ENCODE results near the gene RBL1.
"Not testable (repeated sequence)": the region's sequence is repeated elsewhere in the genome, so short reads cannot be mapped to it uniquely, and the experiment has no call there.

Gene RBL1, protein sequence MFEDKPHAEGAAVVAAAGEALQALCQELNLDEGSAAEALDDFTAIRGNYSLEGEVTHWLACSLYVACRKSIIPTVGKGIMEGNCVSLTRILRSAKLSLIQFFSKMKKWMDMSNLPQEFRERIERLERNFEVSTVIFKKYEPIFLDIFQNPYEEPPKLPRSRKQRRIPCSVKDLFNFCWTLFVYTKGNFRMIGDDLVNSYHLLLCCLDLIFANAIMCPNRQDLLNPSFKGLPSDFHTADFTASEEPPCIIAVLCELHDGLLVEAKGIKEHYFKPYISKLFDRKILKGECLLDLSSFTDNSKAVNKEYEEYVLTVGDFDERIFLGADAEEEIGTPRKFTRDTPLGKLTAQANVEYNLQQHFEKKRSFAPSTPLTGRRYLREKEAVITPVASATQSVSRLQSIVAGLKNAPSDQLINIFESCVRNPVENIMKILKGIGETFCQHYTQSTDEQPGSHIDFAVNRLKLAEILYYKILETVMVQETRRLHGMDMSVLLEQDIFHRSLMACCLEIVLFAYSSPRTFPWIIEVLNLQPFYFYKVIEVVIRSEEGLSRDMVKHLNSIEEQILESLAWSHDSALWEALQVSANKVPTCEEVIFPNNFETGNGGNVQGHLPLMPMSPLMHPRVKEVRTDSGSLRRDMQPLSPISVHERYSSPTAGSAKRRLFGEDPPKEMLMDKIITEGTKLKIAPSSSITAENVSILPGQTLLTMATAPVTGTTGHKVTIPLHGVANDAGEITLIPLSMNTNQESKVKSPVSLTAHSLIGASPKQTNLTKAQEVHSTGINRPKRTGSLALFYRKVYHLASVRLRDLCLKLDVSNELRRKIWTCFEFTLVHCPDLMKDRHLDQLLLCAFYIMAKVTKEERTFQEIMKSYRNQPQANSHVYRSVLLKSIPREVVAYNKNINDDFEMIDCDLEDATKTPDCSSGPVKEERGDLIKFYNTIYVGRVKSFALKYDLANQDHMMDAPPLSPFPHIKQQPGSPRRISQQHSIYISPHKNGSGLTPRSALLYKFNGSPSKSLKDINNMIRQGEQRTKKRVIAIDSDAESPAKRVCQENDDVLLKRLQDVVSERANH

GRCh38 chr20:37095599-37096414 lies at the start of gene RBL1:
RBL1 (minus strand) TSS chr20:37095997; CDS start chr20:37095928, 69 bp downstream.
- peak; percentile 80 for DNase-seq (ENCODE audit: low read depth)

DNA sequence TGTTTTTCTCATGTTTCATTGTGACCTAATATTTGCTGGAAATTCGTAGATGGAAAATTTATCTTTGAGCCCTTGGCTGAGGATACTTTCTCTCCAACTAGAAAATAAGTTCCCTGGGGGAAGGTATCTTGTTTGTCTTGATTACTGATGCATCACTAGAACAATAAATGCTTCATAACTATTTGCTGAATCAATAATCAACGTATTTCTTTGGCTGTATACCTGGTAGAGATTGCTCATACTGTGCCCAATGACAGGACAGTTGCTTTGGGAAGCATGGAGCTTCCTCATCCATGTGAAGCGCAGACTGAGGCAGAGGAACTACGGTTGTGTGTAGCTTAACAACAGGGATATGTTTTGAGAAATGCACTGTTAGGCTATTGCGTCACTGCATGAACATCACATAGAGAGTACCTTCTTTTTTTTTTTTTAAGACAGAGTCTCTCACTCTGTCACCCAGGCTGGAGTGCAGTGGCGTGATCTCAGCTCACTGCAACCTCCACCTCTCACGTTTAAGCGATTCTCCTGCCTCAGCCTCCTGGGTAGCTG lies 49.1 kb upstream of the RBL1 start:
- DNase-seq (ENCODE audit: low read depth), result no peak

- no peak for DNase-seq (ENCODE audit: low read depth)
Observed at GRCh38 chr20:37142708-37143107, 46.9 kb upstream of the RBL1 start.

- no peak for DNase-seq (ENCODE audit: low read depth)
Observed at GRCh38 chr20:37137547-37137946, 41.8 kb upstream of the RBL1 start.

DNA sequence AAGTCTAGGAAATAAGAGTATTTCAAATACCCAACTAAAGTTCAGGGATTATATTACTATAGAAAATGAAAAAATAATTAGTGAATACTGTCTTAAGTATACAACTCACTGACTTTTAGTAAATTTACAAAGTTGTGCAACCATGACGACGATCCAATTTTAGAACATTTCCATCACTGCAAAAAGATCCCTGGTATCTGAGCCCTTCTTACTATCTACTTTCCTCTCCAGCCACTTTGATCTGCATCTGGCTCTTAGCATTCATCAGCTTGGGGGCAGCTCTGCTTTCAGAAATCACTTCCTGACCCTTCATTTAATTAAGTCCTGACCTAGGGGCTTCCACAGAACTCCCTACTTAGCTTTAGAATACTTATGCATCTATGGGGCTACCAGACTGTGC lies 38.2 kb upstream of the RBL1 start:
- DNase-seq (ENCODE audit: low read depth), result no peak

GRCh38 chr20:37131486-37131885 lies 35.7 kb upstream of the RBL1 start:
- no peak for DNase-seq (ENCODE audit: low read depth)

DNA sequence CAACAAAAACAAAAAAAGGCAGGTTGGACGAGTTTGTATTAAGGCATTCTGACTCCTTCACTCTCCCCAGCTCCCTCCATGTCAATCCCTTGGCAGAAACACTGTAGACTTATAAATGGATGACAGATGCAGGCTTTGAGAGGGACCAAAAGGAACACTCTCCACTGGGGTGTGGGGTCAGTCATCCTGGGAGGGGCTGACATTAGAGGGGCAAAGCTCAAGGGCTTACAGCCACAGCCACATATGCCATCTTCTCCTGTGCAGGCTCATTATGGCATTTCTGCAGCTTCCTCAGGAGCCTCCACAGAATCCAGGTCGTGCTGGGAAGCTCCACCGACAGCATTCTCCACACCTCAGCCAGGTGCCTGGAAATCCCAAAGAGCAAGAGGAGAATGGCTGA lies 33.0 kb upstream of the RBL1 start:
- no peak for DNase-seq (ENCODE audit: low read depth)

GRCh38 chr20:37126290-37126689 lies 30.5 kb upstream of the RBL1 start:
- not testable (repeated sequence) for DNase-seq (ENCODE audit: low read depth)

- DNase-seq (ENCODE audit: low read depth), result no peak
Observed at GRCh38 chr20:37123441-37123840, 27.6 kb upstream of the RBL1 start.

GRCh38 chr20:37120497-37120896 lies 24.7 kb upstream of the RBL1 start:
- no peak for DNase-seq (ENCODE audit: low read depth)

DNA sequence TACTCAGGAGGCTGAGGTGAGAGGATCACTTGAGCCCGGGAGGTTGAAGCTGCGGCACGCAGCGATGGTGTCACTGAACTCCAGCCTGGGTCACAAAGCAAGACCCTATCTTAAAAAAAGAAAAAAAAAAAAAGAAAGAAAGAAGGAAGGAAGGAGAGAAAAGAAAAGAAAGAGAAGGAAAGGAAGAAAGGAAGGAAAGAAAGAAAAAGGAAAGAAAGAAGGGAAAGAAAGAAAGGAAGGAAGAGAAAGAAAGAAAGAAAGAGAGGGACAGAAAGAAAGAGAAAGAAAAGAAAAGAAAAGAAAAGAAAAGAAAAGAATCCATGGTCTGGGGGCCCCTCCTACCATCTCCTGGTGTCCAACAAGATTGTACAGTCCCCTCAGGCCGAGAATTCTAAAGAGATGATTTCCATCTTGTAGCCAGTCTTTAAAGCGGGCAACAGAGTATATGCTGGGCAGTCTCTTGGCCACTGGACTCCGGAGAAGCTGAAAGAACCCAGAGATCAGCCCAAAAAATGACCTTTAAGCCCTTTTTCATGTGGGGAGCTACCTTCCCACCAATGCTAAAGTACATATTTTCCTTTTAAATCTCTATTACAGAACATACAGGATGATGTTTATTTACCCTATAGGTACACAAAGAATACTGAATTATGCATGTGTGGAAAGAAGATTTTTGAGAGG lies 23.7 kb upstream of the RBL1 start:
- no peak for DNase-seq (ENCODE audit: low read depth)

DNA sequence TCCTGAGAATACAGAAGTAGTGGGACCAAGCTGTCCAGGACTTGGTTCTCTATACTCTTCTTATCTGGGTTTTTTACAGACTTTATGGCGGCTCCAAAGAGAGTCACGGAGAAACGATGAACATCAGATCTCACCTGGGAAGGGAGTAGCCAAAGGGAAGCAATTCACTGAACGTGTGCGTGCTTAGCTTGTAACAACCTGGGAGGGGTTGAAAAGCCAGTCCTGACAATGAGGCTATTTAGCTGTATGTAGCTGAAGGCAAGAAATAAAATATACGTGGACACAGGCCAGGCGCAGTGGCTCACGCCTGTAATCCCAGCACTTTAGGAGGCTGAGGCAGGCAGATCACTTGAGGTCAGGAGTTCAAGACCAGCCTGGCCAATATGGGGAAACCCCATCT lies 18.2 kb upstream of the RBL1 start:
- no peak for DNase-seq (ENCODE audit: low read depth)

GRCh38 chr20:37111926-37112455 lies 16.2 kb upstream of the RBL1 start:
- DNase-seq (ENCODE audit: low read depth), result no peak

DNA sequence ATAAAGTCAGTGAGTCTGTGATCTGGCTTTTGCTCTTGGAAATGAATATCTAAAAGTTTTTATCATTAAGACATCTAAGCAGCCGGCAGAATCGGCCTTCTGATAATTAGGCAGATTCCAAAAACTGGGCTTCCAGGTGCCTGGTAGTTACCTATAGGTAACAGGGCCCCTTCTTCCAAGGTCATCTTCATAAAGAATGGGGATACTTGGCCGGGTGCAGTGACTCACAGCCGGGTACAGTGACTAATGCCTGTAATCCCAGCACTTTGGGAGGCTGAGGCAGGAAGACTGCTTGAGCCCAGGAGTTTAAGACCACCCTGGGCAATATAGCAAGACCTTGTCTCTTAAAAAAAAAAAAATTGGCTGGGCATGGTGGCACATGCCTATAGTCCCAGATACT lies 12.9 kb upstream of the RBL1 start:
- DNase-seq (ENCODE audit: low read depth), result no peak

GRCh38 chr20:37102571-37102970 lies 6.8 kb upstream of the RBL1 start:
- no peak for DNase-seq (ENCODE audit: low read depth)

DNA sequence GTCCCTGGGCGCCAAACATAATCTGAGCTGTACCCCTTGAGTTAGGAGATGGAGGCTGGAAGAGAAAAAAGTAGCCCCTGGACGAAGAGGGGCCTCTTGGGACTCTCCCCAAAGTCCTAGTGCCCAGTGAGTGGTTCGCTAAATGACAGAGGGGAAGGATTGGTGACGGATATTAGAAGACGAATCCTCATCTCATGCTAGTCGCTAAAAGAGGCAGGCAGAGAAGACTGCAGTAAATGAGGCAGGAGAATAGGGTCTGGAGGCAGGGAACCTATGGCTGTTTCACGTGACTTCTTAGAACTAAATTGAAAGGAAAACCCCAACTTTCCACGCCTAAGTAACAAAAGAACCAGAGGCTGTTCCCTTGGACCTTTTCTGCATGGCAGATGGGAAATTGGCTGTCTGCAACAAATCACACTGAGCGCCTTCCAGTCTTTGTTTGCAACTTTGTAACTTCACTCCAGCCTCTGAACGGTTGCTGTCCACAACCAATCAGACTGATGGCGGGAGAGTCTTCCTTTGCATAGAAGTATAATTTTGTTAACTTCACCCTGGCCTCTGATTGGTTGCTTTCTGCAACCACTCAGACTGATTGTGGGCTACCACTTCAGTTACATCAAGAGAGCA lies 731 bp upstream of the RBL1 start:
- no peak for DNase-seq (ENCODE audit: low read depth)

DNA sequence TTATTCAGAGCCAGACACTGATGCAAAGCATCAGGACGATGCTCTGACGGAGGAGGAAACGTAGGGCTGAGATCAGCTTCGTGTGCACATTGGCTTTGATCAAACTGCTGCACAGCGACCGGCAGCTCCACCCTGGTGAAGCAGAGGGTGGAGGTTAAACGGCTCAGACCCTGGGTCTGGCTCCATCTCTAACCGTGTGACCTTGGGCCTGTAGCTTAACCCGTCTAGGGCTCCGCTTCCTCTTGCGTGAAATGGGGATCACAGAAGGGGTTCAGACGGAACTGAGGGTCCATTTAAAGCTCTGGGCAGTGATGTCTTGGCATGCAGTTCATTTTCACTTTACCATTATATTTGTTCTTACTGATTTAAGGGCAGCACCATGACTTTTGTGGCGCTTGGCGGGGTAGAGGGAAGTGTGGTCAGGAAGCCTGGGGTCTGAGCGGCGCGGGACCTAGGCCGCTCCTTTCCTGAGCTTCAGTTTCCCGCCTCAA lies 644 bp downstream of the RBL1 start:
- DNase-seq (ENCODE audit: low read depth), result peak; percentile 51

DNA sequence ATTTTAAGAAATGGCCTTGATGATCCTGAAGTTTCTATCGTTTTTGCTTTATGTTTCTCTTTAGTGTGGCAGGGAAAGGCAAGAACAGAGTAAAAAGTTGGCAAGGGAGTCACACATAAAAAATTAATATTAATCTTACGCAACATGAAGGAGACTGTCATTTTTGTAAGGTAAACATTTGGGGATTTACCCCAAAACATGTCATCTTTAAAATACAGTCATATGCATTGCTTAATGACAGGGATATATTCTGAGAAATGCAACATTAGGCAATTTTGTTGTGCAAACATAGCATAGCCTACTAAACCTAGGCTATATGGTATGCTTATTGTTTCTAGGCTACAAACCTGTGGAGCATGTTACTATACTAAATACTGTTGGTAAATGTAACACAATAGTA lies 5.4 kb downstream of the RBL1 start:
- DNase-seq (ENCODE audit: low read depth), result no peak

- no peak for DNase-seq (ENCODE audit: low read depth)
Observed at GRCh38 chr20:37081717-37082289, 14.0 kb downstream of the RBL1 start.

DNA sequence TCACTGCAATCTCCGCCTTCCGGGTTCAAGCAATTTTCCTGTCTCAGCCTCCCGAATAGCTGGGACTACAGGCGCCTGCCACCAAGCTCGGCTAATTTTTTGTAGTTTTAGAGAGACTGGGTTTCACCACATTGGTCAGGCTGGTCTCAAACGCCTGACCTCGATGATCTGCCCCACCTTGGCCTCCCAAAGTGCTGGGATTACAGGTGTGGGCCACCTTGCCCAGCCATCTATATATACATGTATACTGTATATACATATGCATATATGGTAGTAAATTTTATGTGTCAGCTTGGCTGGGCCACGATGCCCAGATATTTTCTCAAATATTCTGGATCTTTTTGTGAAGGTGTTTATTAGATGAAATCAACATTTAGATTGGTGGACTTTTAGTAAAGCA lies 18.8 kb downstream of the RBL1 start:
- DNase-seq (ENCODE audit: low read depth), result no peak

All from T-helper 22 cell (primary cell).